Karpas-422 (cell line): Measurements from ENCODE around the gene PRTFDC1. TPM values are rescaled to one million over a fixed set of nuclear protein-coding genes. Genes with fewer than 3 reads are reported as not detected.

Experiments
- DNase-seq: peaks from one replicate; pipeline ENCODE4 v3.0.0-alpha.2; 2015
- H2AFZ ChIP-seq: fragments of 200-600 bp; sonication (generic); 2 replicates; pipeline ENCODE4 v1.6.1; 2014; ENCODE audit warnings: antibody characterized with exemption, low read length, mixed read lengths
- H3K27ac ChIP-seq: fragments of 200-600 bp; sonication (generic); 2 replicates; pipeline ENCODE4 v1.5.1; 2014; ENCODE audit warnings: mild to moderate bottlenecking, low read length, moderate library complexity
- H3K27me3 ChIP-seq: fragments of 200-600 bp; sonication (generic); 2 replicates; pipeline ENCODE4 v1.6.1; 2014; ENCODE audit warnings: low read length, mixed read lengths
- H3K36me3 ChIP-seq: fragments of 200-600 bp; sonication (generic); 2 replicates; pipeline ENCODE4 v1.6.1; 2014; ENCODE audit warnings: low read length, mixed read lengths; ENCODE audit not compliant: insufficient read depth
- H3K4me1 ChIP-seq: fragments of 200-600 bp; sonication (generic); 2 replicates; pipeline ENCODE4 v1.6.1; 2014; ENCODE audit warnings: mild to moderate bottlenecking, low read length, mixed read lengths
- H3K4me2 ChIP-seq: fragments of 200-600 bp; sonication (generic); 2 replicates; pipeline ENCODE4 v1.6.1; 2014; ENCODE audit warnings: low read length, low read depth, mild to moderate bottlenecking; ENCODE audit not compliant: poor library complexity, severe bottlenecking
- H3K4me3 ChIP-seq: fragments of 200-600 bp; sonication (generic); 2 replicates; pipeline ENCODE4 v1.5.1; 2014; ENCODE audit warnings: mild to moderate bottlenecking, antibody characterized with exemption, low read length, mixed read lengths
- H3K79me2 ChIP-seq: fragments of 200-600 bp; sonication (generic); 2 replicates; pipeline ENCODE4 v1.6.1; 2014; ENCODE audit warnings: mild to moderate bottlenecking, low read length, mixed read lengths
- H3K9ac ChIP-seq: fragments of 200-600 bp; sonication (generic); 2 replicates; pipeline ENCODE4 v1.6.0; 2014; ENCODE audit warnings: low read length
- H3K9me2 ChIP-seq: fragments of 200-600 bp; sonication (generic), shearing (Covaris generic); replicated peaks from 2 replicates; pipeline ENCODE4 v1.6.0; 2014; ENCODE audit warnings: mild to moderate bottlenecking, low read length, moderate library complexity; ENCODE audit not compliant: insufficient read depth
- H3K9me3 ChIP-seq: fragments of 300-700, 200-600 bp; sonication (generic); 2 replicates; pipeline ENCODE4 v1.6.1; 2014; ENCODE audit warnings: low read length, mixed read lengths
- H4K20me1 ChIP-seq: fragments of 200-600 bp; sonication (generic); 2 replicates; pipeline ENCODE4 v1.6.1; 2014; ENCODE audit warnings: mild to moderate bottlenecking, antibody characterized with exemption, low read length, low read depth; ENCODE audit not compliant: insufficient read depth
- total RNA-seq: library from RNA; depleted of rRNA; stranded (reverse); fragments of >200 nt; shearing (Covaris generic); gene quantifications from 2 replicates; pipeline ENCODE4 v1.2.3, GENCODE V29; 2014; ENCODE audit warnings: low replicate concordance

PRTFDC1 gene
- total RNA-seq, 1 experiment from 2014 or later, result not detected

GRCh38 chr10:24902400-24902728 lies 50.0 kb downstream of the PRTFDC1 start:
- Histone ChIP-seq H4K20me1 (no peaks in the 10 kb centered on the region), H3K4me3 (no peak overlapping the region), H2AFZ (no peak overlapping the region), H3K9ac (no peak overlapping the region), H3K27me3 (no peaks in the 10 kb centered on the region), H3K9me3 (peaks cover 8% of the 10 kb centered on the region; the same call in 1 of the 2 replicates), H3K79me2 (no peaks in the 10 kb centered on the region), H3K36me3 (no peaks in the 10 kb centered on the region), H3K4me2 (no peak overlapping the region), H3K4me1 (no peaks in the 10 kb centered on the region), H3K27ac (no peak overlapping the region), H3K9me2 (no peaks in the 10 kb centered on the region)
- no peak for DNase-seq

GRCh38 chr10:24901686-24902399 lies 50.6 kb downstream of the PRTFDC1 start:
- H3K79me2 ChIP-seq, result no peaks in the 10 kb centered on the region
- H3K36me3 ChIP-seq, result no peaks in the 10 kb centered on the region
- no peak overlapping the region for H3K9ac ChIP-seq
- no peaks in the 10 kb centered on the region for H3K27me3 ChIP-seq
- DNase-seq, result no peak
- H3K9me3 ChIP-seq, result peaks cover 8% of the 10 kb centered on the region; the same call in 1 of the 2 replicates
- H3K4me2 ChIP-seq, result no peak overlapping the region
- no peak overlapping the region for H3K27ac ChIP-seq
- no peak overlapping the region for H2AFZ ChIP-seq
- H4K20me1 ChIP-seq, result no peaks in the 10 kb centered on the region
- H3K4me3 ChIP-seq, result no peak overlapping the region
- H3K9me2 ChIP-seq, result no peaks in the 10 kb centered on the region
- no peaks in the 10 kb centered on the region for H3K4me1 ChIP-seq

- no peak overlapping the region for H3K4me3 ChIP-seq
- no peaks in the 10 kb centered on the region for H3K9me2 ChIP-seq
- H3K9me3 ChIP-seq, result peaks cover 7% of the 10 kb centered on the region; the same call in 1 of the 2 replicates
- H3K9ac ChIP-seq, result no peak overlapping the region
- H3K4me2 ChIP-seq, result no peak overlapping the region
- H3K79me2 ChIP-seq, result no peaks in the 10 kb centered on the region
- H3K4me1 ChIP-seq, result no peaks in the 10 kb centered on the region
- DNase-seq, result no peak
- no peak overlapping the region for H2AFZ ChIP-seq
- H3K36me3 ChIP-seq, result no peaks in the 10 kb centered on the region
- H3K27ac ChIP-seq, result no peak overlapping the region
- H3K27me3 ChIP-seq, result no peaks in the 10 kb centered on the region
- no peaks in the 10 kb centered on the region for H4K20me1 ChIP-seq
These were observed 51.3 kb downstream of the PRTFDC1 start for GRCh38 chr10:24900888-24901685.

GRCh38 chr10:24899571-24899970 lies 52.8 kb downstream of the PRTFDC1 start:
- Histone ChIP-seq H3K36me3 (no peaks in the 10 kb centered on the region), H2AFZ (no peak overlapping the region), H3K9ac (no peak overlapping the region), H3K9me3 (peaks cover 5% of the 10 kb centered on the region), H3K9me2 (no peaks in the 10 kb centered on the region), H4K20me1 (no peaks in the 10 kb centered on the region), H3K79me2 (no peaks in the 10 kb centered on the region), H3K4me3 (no peak overlapping the region), H3K4me1 (no peaks in the 10 kb centered on the region), H3K27ac (no peak overlapping the region), H3K27me3 (no peaks in the 10 kb centered on the region), H3K4me2 (no peak overlapping the region)
- no peak for DNase-seq

- no peak overlapping the region for H3K27ac ChIP-seq
- no peak overlapping the region for H3K4me3 ChIP-seq
- H4K20me1 ChIP-seq, result no peaks in the 10 kb centered on the region
- no peaks in the 10 kb centered on the region for H3K4me1 ChIP-seq
- H3K27me3 ChIP-seq, result no peaks in the 10 kb centered on the region
- H3K9me3 ChIP-seq, result peaks cover 5% of the 10 kb centered on the region
- H3K9ac ChIP-seq, result no peak overlapping the region
- H3K4me2 ChIP-seq, result no peak overlapping the region
- no peak for DNase-seq
- H3K36me3 ChIP-seq, result no peaks in the 10 kb centered on the region
- H3K9me2 ChIP-seq, result no peaks in the 10 kb centered on the region
- H2AFZ ChIP-seq, result no peak overlapping the region
- no peaks in the 10 kb centered on the region for H3K79me2 ChIP-seq
These were observed 53.9 kb downstream of the PRTFDC1 start for GRCh38 chr10:24898501-24898900.

GRCh38 chr10:24897326-24897926 lies 55.0 kb downstream of the PRTFDC1 start:
- Histone ChIP-seq H3K79me2 (no peaks in the 10 kb centered on the region), H3K27ac (no peak overlapping the region), H3K36me3 (no peaks in the 10 kb centered on the region), H3K27me3 (no peaks in the 10 kb centered on the region), H3K9me3 (peaks cover 8% of the 10 kb centered on the region), H2AFZ (no peak overlapping the region), H4K20me1 (no peaks in the 10 kb centered on the region), H3K9me2 (no peaks in the 10 kb centered on the region), H3K4me2 (no peak overlapping the region), H3K4me1 (no peaks in the 10 kb centered on the region), H3K9ac (no peak overlapping the region), H3K4me3 (no peak overlapping the region)
- DNase-seq, result no peak

- Histone ChIP-seq H3K36me3 (no peaks in the 10 kb centered on the region), H3K9me2 (no peaks in the 10 kb centered on the region), H3K79me2 (no peaks in the 10 kb centered on the region), H3K4me1 (no peaks in the 10 kb centered on the region), H4K20me1 (no peaks in the 10 kb centered on the region), H3K9me3 (peaks cover 10% of the 10 kb centered on the region), H3K9ac (no peak overlapping the region), H2AFZ (no peak overlapping the region), H3K27me3 (no peaks in the 10 kb centered on the region), H3K4me3 (no peak overlapping the region), H3K27ac (no peak overlapping the region), H3K4me2 (no peak overlapping the region)
- DNase-seq, result no peak
These were observed 57.7 kb downstream of the PRTFDC1 start for GRCh38 chr10:24894728-24895127.

- no peaks in the 10 kb centered on the region for H3K4me1 ChIP-seq
- H3K79me2 ChIP-seq, result no peaks in the 10 kb centered on the region
- peaks cover 10% of the 10 kb centered on the region for H3K9me3 ChIP-seq
- no peaks in the 10 kb centered on the region for H4K20me1 ChIP-seq
- H3K9me2 ChIP-seq, result no peaks in the 10 kb centered on the region
- no peaks in the 10 kb centered on the region for H3K27me3 ChIP-seq
- no peak overlapping the region for H3K4me2 ChIP-seq
- H3K36me3 ChIP-seq, result no peaks in the 10 kb centered on the region
- DNase-seq, result no peak
- no peak overlapping the region for H3K4me3 ChIP-seq
- no peak overlapping the region for H2AFZ ChIP-seq
- no peak overlapping the region for H3K9ac ChIP-seq
- no peak overlapping the region for H3K27ac ChIP-seq
These were observed 58.1 kb downstream of the PRTFDC1 start for GRCh38 chr10:24894309-24894708.
